ENCODE results near the gene PTPRT. TPM values are rescaled to one million over a fixed set of nuclear protein-coding genes. Genes with fewer than 3 reads are reported as not detected.

Gene PTPRT
- total RNA-seq, 1 experiment from 2014 or later = not detected

DNA sequence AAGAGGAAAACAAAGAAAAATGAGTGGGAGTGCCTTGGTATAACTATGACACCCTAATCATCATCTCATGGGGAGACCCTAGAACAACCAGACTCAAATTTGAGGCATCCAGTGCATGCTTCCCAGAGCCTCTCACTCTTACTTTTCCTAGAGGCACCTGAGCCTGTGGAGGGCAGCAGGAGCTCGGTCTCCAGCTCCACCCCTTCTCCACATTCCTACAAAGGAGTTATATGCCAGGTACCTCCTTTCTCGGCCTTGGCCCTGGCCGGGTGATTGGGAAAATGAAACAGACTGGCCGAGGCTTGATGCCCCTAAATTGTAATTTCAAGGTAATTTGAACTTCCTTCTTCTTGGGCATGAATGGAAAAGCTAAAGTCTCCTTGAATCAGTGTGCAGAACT is 810.3 kb downstream of the PTPRT start:
- Histone ChIP-seq H3K27me3 (ENCODE audit: insufficient read depth, low read length) (no peaks in the 10 kb centered on the region), H3K9me3 (ENCODE audit: control insufficient read depth in 1 of 2, insufficient read depth in 1 of 2, low read depth in 1 of 2, low read length in 2 of 2) (peaks cover 10 to 50% of the 10 kb centered on the region in 2 experiments; a peak in 2 of 4 replicates), H3K36me3 (ENCODE audit: control insufficient read depth in 1 of 2, insufficient read depth in 2 of 2, low read length in 2 of 2) (no peaks in the 10 kb centered on the region), H3K79me2 (ENCODE audit: insufficient read depth, low read length) (no peaks in the 10 kb centered on the region), H3K9me2 (ENCODE audit: insufficient read depth) (no peaks in the 10 kb centered on the region), H3K4me3 (replicated peaks in 1 of 2; ENCODE audit: low read depth in 1 of 2, low read length in 2 of 2) (no peak overlapping the region), H4K20me1 (ENCODE audit: insufficient read depth) (no peaks in the 10 kb centered on the region), H3K9ac (ENCODE audit: low read length) (no peak overlapping the region), H3K27ac (ENCODE audit: low read depth, low read length) (no peak overlapping the region), H2AFZ (ENCODE audit: low read depth, low read length, poor library complexity, severe bottlenecking) (no peak overlapping the region), H3K4me1 (ENCODE audit: control insufficient read depth in 1 of 2, insufficient read depth in 2 of 2, low read length in 2 of 2) (no peaks in the 10 kb centered on the region), H3K4me2 (ENCODE audit: low read length) (no peak overlapping the region)
- ChIA-PET CTCF (no interaction called here), POLR2A (no interaction called here), RAD21 (ENCODE audit: low non-redundant PET in 1 of 2, low total read pairs in 2 of 2, uncharacterized antibody in 2 of 2, unreplicated experiment in 2 of 2) (no interaction called here)
- TF ChIP-seq SIN3A (IDR thresholded peaks at IDR 0.05; ENCODE audit: low read depth) = no peak
- DNase-seq (ENCODE audit: low read depth, low spot score) (no peak), ATAC-seq (no peak)
- intact Hi-C loops (cut with micrococcal nuclease) = no loop called here
- no TSS peak for BruUV-seq (replicated peaks)

GRCh38 chr20:42378826-42379225 is 810.9 kb downstream of the PTPRT start:
- H3K4me3 ChIP-seq (replicated peaks in 1 of 2; ENCODE audit: low read depth in 1 of 2, low read length in 2 of 2) = no peak overlapping the region
- intact Hi-C loops (cut with micrococcal nuclease) = no loop called here
- H3K36me3 ChIP-seq (ENCODE audit: control insufficient read depth in 1 of 2, insufficient read depth in 2 of 2, low read length in 2 of 2) = no peaks in the 10 kb centered on the region
- H3K27me3 ChIP-seq (ENCODE audit: insufficient read depth, low read length) = no peaks in the 10 kb centered on the region
- no peak overlapping the region for H3K4me2 ChIP-seq (ENCODE audit: low read length)
- POLR2A ChIA-PET = no interaction called here
- DNase-seq (ENCODE audit: low read depth, low spot score) (no peak), ATAC-seq (no peak)
- no peak for TF ChIP-seq EGR1 (IDR thresholded peaks at IDR 0.05; ENCODE audit: low read depth)
- TF ChIP-seq POLR2AphosphoS5 (IDR thresholded peaks at IDR 0.05; ENCODE audit: low read depth, low read length) = no peak
- TF ChIP-seq ZBTB33 (IDR thresholded peaks at IDR 0.05; ENCODE audit: extremely low read depth, insufficient replicate concordance, low read length) = no peak
- TF ChIP-seq, protein P1, sequence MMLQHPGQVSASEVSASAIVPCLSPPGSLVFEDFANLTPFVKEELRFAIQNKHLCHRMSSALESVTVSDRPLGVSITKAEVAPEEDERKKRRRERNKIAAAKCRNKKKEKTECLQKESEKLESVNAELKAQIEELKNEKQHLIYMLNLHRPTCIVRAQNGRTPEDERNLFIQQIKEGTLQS (IDR thresholded peaks at IDR 0.05) = no peak
- no peak for TF ChIP-seq EZH2 (IDR thresholded peaks at IDR 0.05)
- TF ChIP-seq TCF7L2 (IDR thresholded peaks at IDR 0.05; ENCODE audit: borderline replicate concordance, extremely low read depth, insufficient read depth, insufficient read length) = no peak
- TF ChIP-seq SIN3A (IDR thresholded peaks at IDR 0.05; ENCODE audit: low read depth) = no peak
- no peak for TF ChIP-seq CBX3 (IDR thresholded peaks at IDR 0.05; ENCODE audit: low read depth)
- no peak for TF ChIP-seq SP1 (IDR thresholded peaks at IDR 0.05; ENCODE audit: low read depth)
- TF ChIP-seq EZH2phosphoT487 (IDR thresholded peaks at IDR 0.05; ENCODE audit: borderline replicate concordance) = no peak
- no peak for TF ChIP-seq ELF1 (IDR thresholded peaks at IDR 0.05; ENCODE audit: borderline replicate concordance, low read depth)
- no peak for TF ChIP-seq CEBPB (IDR thresholded peaks at IDR 0.05; ENCODE audit: low read depth)
- no peak for TF ChIP-seq ZNF274 (IDR thresholded peaks at IDR 0.05; ENCODE audit: low read depth, low read length)
- no peak for TF ChIP-seq YY1 (IDR thresholded peaks at IDR 0.05; ENCODE audit: extremely low read depth, insufficient replicate concordance, low read depth, low read length)
- no TSS peak for BruUV-seq (replicated peaks)
- H3K79me2 ChIP-seq (ENCODE audit: insufficient read depth, low read length) = no peaks in the 10 kb centered on the region
- H3K27ac ChIP-seq (ENCODE audit: low read depth, low read length) = no peak overlapping the region
- H3K9ac ChIP-seq (ENCODE audit: low read length) = no peak overlapping the region
- H4K20me1 ChIP-seq (ENCODE audit: insufficient read depth) = no peaks in the 10 kb centered on the region
- RAD21 ChIA-PET (ENCODE audit: low non-redundant PET in 1 of 2, low total read pairs in 2 of 2, uncharacterized antibody in 2 of 2, unreplicated experiment in 2 of 2) = no interaction called here
- no peaks in the 10 kb centered on the region for H3K9me2 ChIP-seq (ENCODE audit: insufficient read depth)
- H3K9me3 ChIP-seq (ENCODE audit: control insufficient read depth in 1 of 2, insufficient read depth in 1 of 2, low read depth in 1 of 2, low read length in 2 of 2) = peaks cover 10 to 46% of the 10 kb centered on the region in 2 experiments; a peak in 2 of 4 replicates
- CTCF ChIA-PET = no interaction called here
- no peak overlapping the region for H2AFZ ChIP-seq (ENCODE audit: low read depth, low read length, poor library complexity, severe bottlenecking)
- no peaks in the 10 kb centered on the region for H3K4me1 ChIP-seq (ENCODE audit: control insufficient read depth in 1 of 2, insufficient read depth in 2 of 2, low read length in 2 of 2)

Measured in HCT116 (cell line).